Naive thymus-derived CD4-positive, alpha-beta T cell (primary cell): ENCODE results near the gene MARCHF10. TPM values are rescaled to one million over a fixed set of nuclear protein-coding genes. Genes with fewer than 3 reads are reported as not detected.

Experiments used
- ATAC-seq: fragments of 150-1000 bp; cut with Tn5 transposase; 2 replicates; pipeline ENCODE4 v1.10.0; 2021; ENCODE audit warnings: mild to moderate bottlenecking, moderate library complexity
- CTCF ChIA-PET: fragments of 350-600 bp; sonication (Branson Sonifier 250); formaldehyde crosslinking; loops from one replicate; lab custom pipeline; 2021; ENCODE audit warnings: antibody characterized with exemption; lab: Charles Lee
- POLR2A ChIA-PET: fragments of 350-600 bp; sonication (Branson Sonifier 250); formaldehyde crosslinking; loops from one replicate; lab custom pipeline; 2021; ENCODE audit warnings: antibody characterized with exemption, inconsistent platforms; lab: Charles Lee
- DNase-seq, 9 donors: peaks; one replicate each; pipeline versions ENCODE4 v3.0.0 to v3.0.0-alpha.2; 2020 to 2022; ENCODE audit warnings: mixed read lengths in 1 of 9
- H3K27ac ChIP-seq: one replicate; pipeline ENCODE4 v1.7.0; 2013; ENCODE audit warnings: mild to moderate bottlenecking, low read depth, low read length, moderate library complexity
- H3K27me3 ChIP-seq, 2 donors: one replicate each; pipeline ENCODE4 v1.7.0; 2013; ENCODE audit warnings: low read length in 2 of 2, mild to moderate bottlenecking in 2 of 2, moderate library complexity in 2 of 2; ENCODE audit not compliant: control insufficient read depth in 2 of 2, insufficient read depth in 2 of 2
- H3K36me3 ChIP-seq, 3 experiments: 1 replicate in 2 of 3; 2 replicates in 1 of 3; pipeline ENCODE4 v1.7.0; 2013; ENCODE audit warnings: low read length in 3 of 3, mild to moderate bottlenecking in 3 of 3, moderate library complexity in 1 of 3; ENCODE audit not compliant: insufficient read depth in 3 of 3, control insufficient read depth in 2 of 3
- H3K4me1 ChIP-seq, 2 donors: one replicate each; pipeline ENCODE4 v1.7.0; 2013; ENCODE audit warnings: low read length in 2 of 2, mild to moderate bottlenecking in 2 of 2, moderate library complexity in 1 of 2; ENCODE audit not compliant: control insufficient read depth in 2 of 2, insufficient read depth in 2 of 2
- H3K4me3 ChIP-seq: 2 replicates; pipeline ENCODE4 v1.7.0; 2013; ENCODE audit warnings: mild to moderate bottlenecking, low read length
- H3K9me3 ChIP-seq, 3 experiments: 1 replicate in 2 of 3; 2 replicates in 1 of 3; pipeline ENCODE4 v1.7.0; 2013; ENCODE audit warnings: low read length in 3 of 3; ENCODE audit not compliant: control insufficient read depth in 2 of 3
- H3K27ac Mint-ChIP-seq, 9 donors: one replicate each; pipeline ENCODE4 v1.8.0; 2020 to 2022; ENCODE audit warnings: mixed read lengths in 9 of 9, mild to moderate bottlenecking in 8 of 9, moderate library complexity in 5 of 9, inconsistent platforms in 2 of 9
- H3K27me3 Mint-ChIP-seq, 5 donors: one replicate each; pipeline ENCODE4 v1.8.0; 2021 to 2022; ENCODE audit warnings: mixed read lengths in 5 of 5, mild to moderate bottlenecking in 1 of 5
- H3K36me3 Mint-ChIP-seq, 5 donors: one replicate each; pipeline ENCODE4 v1.8.0; 2020 to 2022; ENCODE audit warnings: mixed read lengths in 5 of 5, mild to moderate bottlenecking in 3 of 5, inconsistent platforms in 1 of 5
- H3K4me1 Mint-ChIP-seq, 7 donors: one replicate each; pipeline ENCODE4 v1.8.0; 2020 to 2022; ENCODE audit warnings: mixed read lengths in 7 of 7, mild to moderate bottlenecking in 3 of 7, inconsistent platforms in 1 of 7
- H3K4me3 Mint-ChIP-seq, 10 donors: one replicate each; pipeline ENCODE4 v1.8.0; 2020 to 2022; ENCODE audit warnings: mild to moderate bottlenecking in 10 of 10, mixed read lengths in 10 of 10, moderate library complexity in 6 of 10, inconsistent platforms in 2 of 10
- H3K9me3 Mint-ChIP-seq, 11 donors: one replicate each; pipeline ENCODE4 v1.8.0; 2020 to 2022; ENCODE audit warnings: mixed read lengths in 11 of 11, mild to moderate bottlenecking in 4 of 11, inconsistent platforms in 1 of 11, moderate library complexity in 1 of 11
- intact Hi-C, 2 donors: fragments of 100-400 bp; cut with micrococcal nuclease; formaldehyde crosslinking; loops; one replicate each; pipeline ENCODE4 v1.15.1; 2023
- polyA plus RNA-seq, 2 donors: library from polyadenylated mRNA; unstranded; fragments of 300-500 nt; fragmentation: Illumina TruSeq; gene quantifications; one replicate each; pipeline ENCODE4 v1.2.3, GENCODE V29; 2021
- total RNA-seq, 6 experiments: library from RNA in 5 of 6; stranded (reverse) in 5 of 6; gene quantifications; 1 replicate in 5 of 6; 2 replicates in 1 of 6; pipeline ENCODE4 v1.2.3 and lab custom pipeline; 2021 to 2026

MARCHF10 gene
- total and polyA plus RNA-seq, 7 experiments from 2014 or later = 0.13 to 0.43 (median 0.29) TPM; not detected in 4

GRCh38 chr17:62765351-62765750, 42.8 kb downstream of the MARCHF10 start:
- no peaks in the 10 kb centered on the region for H3K36me3 ChIP-seq
- H3K4me1 ChIP-seq = no peaks in the 10 kb centered on the region
- DNase-seq (no peak), ATAC-seq (no peak)
- intact Hi-C loops = no loop called here
- ChIA-PET CTCF (interaction anchor here (0.6 kb wide), 1 partner anchor 200 kb away, joined by 6 read pairs; no protein-coding TSS in a partner anchor), POLR2A (no interaction called here)
- Mint-ChIP-seq H3K4me1 (no peaks in the 10 kb centered on the region), H3K27ac (no peak overlapping the region), H3K27me3 (peaks cover 6 to 16% (median 10%) of the 10 kb centered on the region in 5 donors), H3K4me3 (no peak overlapping the region), H3K36me3 (no peaks in the 10 kb centered on the region), H3K9me3 (no peaks in the 10 kb centered on the region)
- H3K4me3 ChIP-seq = no peak overlapping the region
- H3K27ac ChIP-seq = no peak overlapping the region
- H3K9me3 ChIP-seq = no peaks in the 10 kb centered on the region
- no peaks in the 10 kb centered on the region for H3K27me3 ChIP-seq

DNA sequence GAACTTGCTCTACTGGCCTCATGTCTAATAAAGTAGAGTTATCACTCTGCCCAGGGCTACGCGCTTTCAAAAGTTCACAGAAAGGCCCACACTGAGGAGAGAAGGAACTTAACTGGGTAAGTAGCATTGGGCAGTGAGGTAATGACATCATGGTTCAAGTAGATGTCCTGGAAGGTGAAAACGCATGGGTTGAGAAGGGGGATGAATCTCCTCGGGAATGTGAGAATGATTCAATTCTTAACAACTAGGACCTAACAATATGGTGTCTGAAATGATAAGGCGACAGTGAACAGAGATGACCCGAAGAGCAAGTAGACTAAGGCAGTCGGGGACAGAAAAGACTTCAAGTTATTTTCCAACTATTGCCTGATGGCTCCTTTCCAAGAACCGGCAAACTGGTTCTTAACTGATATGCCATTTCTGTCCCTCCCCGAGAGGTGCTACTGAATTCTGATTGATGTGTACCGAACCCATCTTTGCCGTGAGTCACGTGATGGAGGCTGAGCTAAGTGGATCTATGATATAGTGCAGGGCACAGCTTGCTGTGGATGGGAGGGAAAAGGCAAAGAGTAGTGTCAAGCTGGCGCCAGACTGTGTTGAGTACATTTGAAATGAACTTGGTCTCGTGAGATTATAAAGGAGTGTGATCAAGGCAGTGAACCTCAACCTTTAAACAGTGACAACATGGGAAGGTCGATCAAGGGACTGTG, 44.1 kb downstream of the MARCHF10 start:
- H3K9me3 Mint-ChIP-seq = no peaks in the 10 kb centered on the region
- POLR2A ChIA-PET = no interaction called here
- no peak overlapping the region for H3K4me3 Mint-ChIP-seq
- Histone ChIP-seq H3K9me3 (no peaks in the 10 kb centered on the region), H3K4me1 (no peaks in the 10 kb centered on the region), H3K4me3 (no peak overlapping the region), H3K27me3 (no peaks in the 10 kb centered on the region), H3K27ac (no peak overlapping the region), H3K36me3 (no peaks in the 10 kb centered on the region)
- intact Hi-C loops = no loop called here
- no peaks in the 10 kb centered on the region for H3K36me3 Mint-ChIP-seq
- CTCF ChIA-PET = no interaction called here
- ATAC-seq = no peak
- H3K27me3 Mint-ChIP-seq = peaks cover 9 to 18% (median 10%) of the 10 kb centered on the region in 5 donors
- no peak overlapping the region for H3K27ac Mint-ChIP-seq
- H3K4me1 Mint-ChIP-seq = no peaks in the 10 kb centered on the region
- DNase-seq = no peak

- Mint-ChIP-seq H3K9me3 (no peaks in the 10 kb centered on the region), H3K4me3 (no peak overlapping the region), H3K27me3 (peaks cover 6 to 20% (median 11%) of the 10 kb centered on the region in 5 donors), H3K27ac (no peak overlapping the region), H3K4me1 (no peaks in the 10 kb centered on the region), H3K36me3 (no peaks in the 10 kb centered on the region)
- CTCF ChIA-PET = interaction anchor here (0.6 kb wide), 1 partner anchor 123 kb away, joined by 4 read pairs; no protein-coding TSS in a partner anchor
- intact Hi-C loops = no loop called here
- H3K27ac ChIP-seq = no peak overlapping the region
- no peaks in the 10 kb centered on the region for H3K27me3 ChIP-seq
- no peaks in the 10 kb centered on the region for H3K4me1 ChIP-seq
- no peaks in the 10 kb centered on the region for H3K9me3 ChIP-seq
- H3K4me3 ChIP-seq = no peak overlapping the region
- ATAC-seq (no peak), DNase-seq (no peak)
- no peaks in the 10 kb centered on the region for H3K36me3 ChIP-seq
- POLR2A ChIA-PET = no interaction called here
Measured at GRCh38 chr17:62761884-62762283, 46.2 kb downstream of the MARCHF10 start.

DNA sequence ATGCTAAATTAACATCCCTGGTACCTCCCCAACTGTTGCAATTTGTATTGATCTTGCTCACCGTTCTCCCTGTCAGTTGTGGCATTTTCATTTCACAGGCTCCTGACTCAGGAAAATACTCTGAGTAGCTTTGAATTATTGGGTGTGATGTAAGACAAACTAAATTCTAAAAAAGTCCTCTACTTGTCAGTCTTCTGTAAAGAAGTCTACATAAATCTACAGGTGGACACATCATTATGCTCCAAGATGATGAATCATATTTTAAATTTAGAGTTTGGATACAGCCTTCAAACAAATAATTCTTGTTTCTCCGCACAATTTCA, 47.2 kb downstream of the MARCHF10 start:
- no peaks in the 10 kb centered on the region for H3K36me3 Mint-ChIP-seq
- H3K27me3 Mint-ChIP-seq = peaks cover 6 to 16% (median 11%) of the 10 kb centered on the region in 5 donors
- H3K4me1 ChIP-seq = no peaks in the 10 kb centered on the region
- no peak overlapping the region for H3K4me3 ChIP-seq
- no peaks in the 10 kb centered on the region for H3K36me3 ChIP-seq
- H3K4me1 Mint-ChIP-seq = no peaks in the 10 kb centered on the region
- ChIA-PET CTCF (no interaction called here), POLR2A (no interaction called here)
- ATAC-seq = no peak
- no peaks in the 10 kb centered on the region for H3K27me3 ChIP-seq
- H3K4me3 Mint-ChIP-seq = no peak overlapping the region
- intact Hi-C loops = no loop called here
- DNase-seq = no peak
- H3K27ac Mint-ChIP-seq = no peak overlapping the region
- H3K9me3 Mint-ChIP-seq = no peaks in the 10 kb centered on the region
- no peak overlapping the region for H3K27ac ChIP-seq
- no peaks in the 10 kb centered on the region for H3K9me3 ChIP-seq

GRCh38 chr17:62760059-62760944, 47.8 kb downstream of the MARCHF10 start:
- DNase-seq (no peak), ATAC-seq (no peak)
- no peaks in the 10 kb centered on the region for H3K36me3 ChIP-seq
- H3K27ac ChIP-seq = no peak overlapping the region
- ChIA-PET CTCF (no interaction called here), POLR2A (no interaction called here)
- no peak overlapping the region for H3K4me3 Mint-ChIP-seq
- H3K9me3 Mint-ChIP-seq = no peaks in the 10 kb centered on the region
- H3K27ac Mint-ChIP-seq = no peak overlapping the region
- peaks cover 6 to 16% (median 11%) of the 10 kb centered on the region in 5 donors for H3K27me3 Mint-ChIP-seq
- H3K4me1 ChIP-seq = no peaks in the 10 kb centered on the region
- no peaks in the 10 kb centered on the region for H3K36me3 Mint-ChIP-seq
- intact Hi-C loops = no loop called here
- no peaks in the 10 kb centered on the region for H3K27me3 ChIP-seq
- no peak overlapping the region for H3K4me3 ChIP-seq
- H3K9me3 ChIP-seq = no peaks in the 10 kb centered on the region
- H3K4me1 Mint-ChIP-seq = no peaks in the 10 kb centered on the region

- no peak for DNase-seq
- ChIA-PET POLR2A (no interaction called here), CTCF (interaction anchor here (0.5 to 0.6 kb wide), 2 partner anchors 13 to 44 kb away, joined by 3 read pairs; no protein-coding TSS in a partner anchor)
- Histone ChIP-seq H3K9me3 (no peaks in the 10 kb centered on the region), H3K27ac (no peak overlapping the region), H3K27me3 (no peaks in the 10 kb centered on the region), H3K4me3 (no peak overlapping the region), H3K36me3 (no peaks in the 10 kb centered on the region), H3K4me1 (no peaks in the 10 kb centered on the region)
- no peaks in the 10 kb centered on the region for H3K9me3 Mint-ChIP-seq
- H3K27ac Mint-ChIP-seq = no peak overlapping the region
- H3K36me3 Mint-ChIP-seq = no peaks in the 10 kb centered on the region
- H3K4me1 Mint-ChIP-seq = peaks cover 0 to 2% (median 0%) of the 10 kb centered on the region in 7 donors
- no peak overlapping the region for H3K4me3 Mint-ChIP-seq
- peaks cover 4 to 16% (median 8%) of the 10 kb centered on the region in 5 donors for H3K27me3 Mint-ChIP-seq
- intact Hi-C loops = no loop called here
- no peak for ATAC-seq
Measured at GRCh38 chr17:62757500-62757951, 50.6 kb downstream of the MARCHF10 start.
